AG09309 (cell line): Measurements from ENCODE around the gene TXNRD1.

Source experiments
- DNase-seq: peaks from one replicate; pipeline ENCODE4 v3.0.0-alpha.2; 2010; ENCODE audit warnings: low read depth
- H3K4me3 ChIP-seq: 2 replicates; pipeline ENCODE4 v1.5.1; 2011; ENCODE audit warnings: mild to moderate bottlenecking, low read depth, low read length, moderate library complexity; ENCODE audit not compliant: control insufficient read depth
- TF ChIP-seq, protein P1 (sequence below): IDR thresholded peaks from 2 replicates; pipeline ENCODE4 v1.5.1; 2011; ENCODE audit warnings: mild to moderate bottlenecking, low read depth, low read length, inconsistent platforms; ENCODE audit not compliant: insufficient read depth, control insufficient read depth; ENCODE audit errors: missing control alignments

The TXNRD1 gene

DNA sequence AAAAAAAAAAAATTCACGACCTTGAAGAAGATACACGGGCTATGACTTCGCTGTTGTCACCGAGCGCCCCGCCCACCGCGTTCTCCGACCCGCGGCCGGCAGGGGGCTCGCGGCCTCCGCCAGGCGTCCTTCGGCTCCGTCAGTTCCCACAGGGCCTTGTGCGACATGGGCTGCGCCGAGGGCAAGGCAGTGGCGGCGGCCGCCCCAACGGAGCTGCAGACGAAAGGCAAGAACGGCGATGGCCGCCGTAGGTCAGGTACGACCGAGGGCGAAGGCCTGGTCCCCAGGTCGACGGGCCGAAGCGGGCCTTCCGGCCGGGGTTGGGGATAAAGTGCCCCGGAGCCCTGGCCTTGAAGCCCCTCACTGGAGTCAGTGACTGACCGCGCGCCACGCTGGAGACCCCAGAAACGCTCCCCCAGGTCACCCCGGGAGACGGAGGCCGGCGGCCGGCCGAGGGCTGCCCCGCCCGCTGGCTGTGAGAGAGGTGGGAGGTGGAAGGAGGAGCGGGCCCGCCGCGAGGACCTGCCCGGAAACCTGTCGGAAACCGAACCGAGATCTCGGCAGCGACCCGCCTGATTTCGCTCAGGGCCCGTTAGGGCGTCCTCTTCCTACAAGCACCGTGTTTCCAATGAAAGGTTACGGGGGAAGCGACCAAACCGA lies at the start of gene TXNRD1:
Gene TXNRD1 (plus strand): TSS at position 142 of the 660 bp plus-strand sequence. CDS start 24 bp downstream, at position 166.
- TF ChIP-seq, protein P1, sequence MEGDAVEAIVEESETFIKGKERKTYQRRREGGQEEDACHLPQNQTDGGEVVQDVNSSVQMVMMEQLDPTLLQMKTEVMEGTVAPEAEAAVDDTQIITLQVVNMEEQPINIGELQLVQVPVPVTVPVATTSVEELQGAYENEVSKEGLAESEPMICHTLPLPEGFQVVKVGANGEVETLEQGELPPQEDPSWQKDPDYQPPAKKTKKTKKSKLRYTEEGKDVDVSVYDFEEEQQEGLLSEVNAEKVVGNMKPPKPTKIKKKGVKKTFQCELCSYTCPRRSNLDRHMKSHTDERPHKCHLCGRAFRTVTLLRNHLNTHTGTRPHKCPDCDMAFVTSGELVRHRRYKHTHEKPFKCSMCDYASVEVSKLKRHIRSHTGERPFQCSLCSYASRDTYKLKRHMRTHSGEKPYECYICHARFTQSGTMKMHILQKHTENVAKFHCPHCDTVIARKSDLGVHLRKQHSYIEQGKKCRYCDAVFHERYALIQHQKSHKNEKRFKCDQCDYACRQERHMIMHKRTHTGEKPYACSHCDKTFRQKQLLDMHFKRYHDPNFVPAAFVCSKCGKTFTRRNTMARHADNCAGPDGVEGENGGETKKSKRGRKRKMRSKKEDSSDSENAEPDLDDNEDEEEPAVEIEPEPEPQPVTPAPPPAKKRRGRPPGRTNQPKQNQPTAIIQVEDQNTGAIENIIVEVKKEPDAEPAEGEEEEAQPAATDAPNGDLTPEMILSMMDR = peak; percentile 64
- H3K4me3 ChIP-seq = peak within 1 kb of the TSS; percentile 38
- DNase-seq = no peak

DNA sequence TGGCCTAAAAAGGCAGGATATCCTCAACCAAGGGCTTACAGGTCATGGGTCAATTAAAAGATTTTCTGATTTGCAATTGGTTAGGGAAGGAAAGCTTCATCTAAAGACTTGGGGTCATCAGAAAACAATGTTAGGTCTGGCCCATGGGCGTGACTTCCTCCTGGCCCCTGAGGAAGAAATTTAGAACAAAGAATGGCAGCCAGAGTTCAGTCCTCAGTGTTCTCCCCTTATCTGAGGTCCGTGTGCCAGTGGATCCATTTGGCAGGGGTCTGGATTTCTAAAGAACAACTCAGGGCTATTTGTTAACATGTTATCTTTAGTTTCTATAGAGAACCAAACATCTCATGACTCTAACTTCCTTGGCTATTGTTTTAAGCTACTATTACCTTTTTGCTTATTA lies 49.8 kb upstream of the TXNRD1 start:
- TF ChIP-seq, protein P1 = no peak
- no peak for DNase-seq
- H3K4me3 ChIP-seq = no peak overlapping the region

DNA sequence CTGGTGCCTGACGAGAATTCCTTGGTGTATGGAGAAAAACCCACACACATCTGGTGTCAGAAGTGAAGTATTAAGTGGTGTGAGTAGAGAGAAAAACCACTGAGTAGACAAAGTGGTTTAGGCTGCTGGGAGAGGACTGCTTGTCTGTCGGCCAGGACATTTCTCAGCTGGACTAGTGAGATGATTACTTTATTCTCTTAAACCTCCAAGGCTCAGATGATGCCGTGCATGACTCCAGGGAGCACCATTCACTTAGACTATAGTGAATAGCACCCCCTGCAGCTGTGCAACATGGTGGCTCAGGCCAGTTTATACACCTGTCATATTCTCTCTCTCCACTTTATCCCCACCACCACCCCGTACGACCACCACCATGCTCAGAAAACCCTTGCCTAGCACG lies 49.1 kb upstream of the TXNRD1 start:
- no peak overlapping the region for H3K4me3 ChIP-seq
- TF ChIP-seq, protein P1 = peak; percentile 6

DNA sequence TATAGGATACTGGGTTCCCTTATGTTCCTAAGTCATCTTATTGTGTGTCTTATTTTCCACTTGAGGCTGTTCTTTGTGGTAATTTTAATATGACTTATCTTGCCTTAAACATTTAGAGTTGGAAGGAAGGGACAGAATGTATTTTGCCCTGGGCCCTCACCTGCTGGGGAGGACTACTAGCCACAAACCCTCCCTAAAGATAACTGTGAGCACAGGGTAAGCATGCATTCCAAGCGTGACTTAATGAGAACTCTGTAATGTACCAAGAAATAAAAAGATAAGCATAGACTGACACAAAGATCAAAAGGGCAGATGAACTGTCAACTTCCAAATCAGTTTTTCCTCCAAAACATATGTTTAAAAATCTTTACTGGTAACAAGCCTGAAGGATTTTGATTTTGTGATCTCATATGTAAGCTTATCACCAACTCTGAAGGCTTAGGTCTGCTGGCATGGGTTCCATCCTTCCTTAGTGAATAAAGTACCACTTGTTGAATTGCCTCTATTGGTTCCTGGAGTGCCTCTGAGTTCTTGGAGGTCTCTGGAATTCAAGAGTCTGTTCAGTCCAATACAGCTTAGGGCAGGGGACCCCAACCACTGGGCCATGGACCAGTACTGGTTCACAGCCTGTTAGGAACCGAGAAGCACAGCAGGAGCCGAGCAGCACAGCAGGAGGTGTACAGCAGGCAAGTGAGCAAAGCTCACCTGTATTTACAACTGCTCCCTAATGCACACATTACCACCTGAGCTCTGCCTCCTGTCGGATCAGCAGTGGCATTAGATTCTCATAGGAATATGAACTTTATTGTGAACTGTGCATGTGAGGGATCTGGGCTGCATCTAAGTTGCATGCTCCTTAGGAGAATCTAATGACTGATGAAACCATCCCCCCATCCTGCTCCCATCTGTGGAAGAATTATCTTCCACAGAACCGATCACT lies 47.8 kb upstream of the TXNRD1 start:
- TF ChIP-seq, protein P1 = no peak
- H3K4me3 ChIP-seq = no peak overlapping the region
- DNase-seq = no peak

More for the DNA sequence above, 49.1 kb upstream of the TXNRD1 start:
- DNase-seq = no peak

DNA sequence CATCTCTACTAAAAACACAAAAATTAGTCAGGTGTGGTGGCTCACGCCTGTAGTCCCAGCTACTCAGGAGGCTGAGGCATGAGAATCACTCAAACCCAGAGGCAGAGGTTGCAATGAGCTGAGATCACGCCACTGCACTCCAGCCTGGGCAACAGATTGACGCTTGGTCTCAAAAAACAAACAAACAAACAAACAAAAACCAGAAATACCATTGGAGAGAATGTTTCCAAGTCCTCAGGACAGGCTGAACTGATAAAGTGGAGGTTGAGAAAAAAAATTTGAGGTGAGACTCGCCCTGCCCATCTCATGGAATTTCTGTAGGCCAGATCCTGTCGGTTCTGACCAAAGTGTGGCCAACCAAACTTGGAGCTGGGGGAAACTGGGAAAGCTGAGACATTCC lies 47.0 kb upstream of the TXNRD1 start:
- DNase-seq = no peak
- TF ChIP-seq, protein P1 = no peak
- H3K4me3 ChIP-seq = no peak overlapping the region

DNA sequence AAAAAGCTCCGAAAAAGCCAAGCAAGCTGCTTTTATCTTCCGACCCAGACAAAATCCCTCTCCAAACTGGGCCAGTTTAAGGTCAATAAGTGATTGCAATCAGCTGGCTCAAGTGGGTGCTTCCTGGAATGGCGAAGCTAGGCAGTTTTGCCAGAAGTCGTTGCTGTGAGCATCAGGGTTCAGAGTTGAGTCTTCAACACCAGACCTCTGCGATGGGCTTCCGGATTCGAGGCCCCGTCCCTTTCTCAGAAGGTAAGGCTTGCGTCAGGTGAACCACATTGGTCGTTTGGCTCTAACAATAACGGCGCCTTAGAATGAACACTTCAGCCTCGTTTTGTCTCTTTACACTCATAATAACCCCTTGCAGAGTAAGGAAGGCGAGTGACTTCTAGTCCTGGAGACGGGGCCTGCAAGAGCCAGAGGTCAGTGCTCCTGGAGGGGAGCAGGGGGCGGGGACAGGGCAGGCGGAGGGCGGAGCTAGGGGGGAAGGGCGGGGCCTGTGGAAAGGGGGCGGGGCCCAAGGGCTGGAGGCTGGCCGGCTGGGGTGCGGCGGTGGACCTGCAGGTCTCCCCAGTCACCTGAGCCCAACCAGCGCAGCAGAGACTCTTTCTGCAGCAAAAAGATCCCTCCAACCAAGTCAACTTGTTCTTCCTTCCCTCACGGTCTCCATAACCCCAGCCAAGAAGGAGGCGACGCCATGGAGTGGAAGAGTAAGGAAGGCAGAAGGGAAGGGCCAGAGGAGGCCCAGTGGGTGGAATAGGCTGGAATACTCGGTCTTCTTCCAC lies 43.6 kb upstream of the TXNRD1 start:
- TF ChIP-seq, protein P1 = no peak
- H3K4me3 ChIP-seq = no peak overlapping the region
- DNase-seq = no peak
